SK-N-MC (cell line): Measurements from ENCODE around the gene RUNX2.

ENCODE experiments used
- EZH2 ChIP-seq: fragments of 200-600 bp; sonication (generic); IDR thresholded peaks from one replicate; pipeline ENCODE4 v1.6.1; 2017; ENCODE audit warnings: antibody characterized with exemption
- POLR2AphosphoS5 ChIP-seq: IDR thresholded peaks from 2 replicates; pipeline ENCODE4 v1.6.1; 2012; ENCODE audit warnings: mild to moderate bottlenecking, low read depth, low read length, borderline replicate concordance

GRCh38 chr6:45558858-45559257 is 230.7 kb downstream of the RUNX2 start:
- no peak for TF ChIP-seq POLR2AphosphoS5
- TF ChIP-seq EZH2 = no peak
